Measurements from ENCODE around the gene GAB2. TPM values are rescaled to one million over a fixed set of nuclear protein-coding genes. Genes with fewer than 3 reads are reported as not detected.
"Not testable (repeated sequence)": the region's sequence is repeated elsewhere in the genome, so short reads cannot be mapped to it uniquely, and the experiment has no call there.

GAB2 gene, protein sequence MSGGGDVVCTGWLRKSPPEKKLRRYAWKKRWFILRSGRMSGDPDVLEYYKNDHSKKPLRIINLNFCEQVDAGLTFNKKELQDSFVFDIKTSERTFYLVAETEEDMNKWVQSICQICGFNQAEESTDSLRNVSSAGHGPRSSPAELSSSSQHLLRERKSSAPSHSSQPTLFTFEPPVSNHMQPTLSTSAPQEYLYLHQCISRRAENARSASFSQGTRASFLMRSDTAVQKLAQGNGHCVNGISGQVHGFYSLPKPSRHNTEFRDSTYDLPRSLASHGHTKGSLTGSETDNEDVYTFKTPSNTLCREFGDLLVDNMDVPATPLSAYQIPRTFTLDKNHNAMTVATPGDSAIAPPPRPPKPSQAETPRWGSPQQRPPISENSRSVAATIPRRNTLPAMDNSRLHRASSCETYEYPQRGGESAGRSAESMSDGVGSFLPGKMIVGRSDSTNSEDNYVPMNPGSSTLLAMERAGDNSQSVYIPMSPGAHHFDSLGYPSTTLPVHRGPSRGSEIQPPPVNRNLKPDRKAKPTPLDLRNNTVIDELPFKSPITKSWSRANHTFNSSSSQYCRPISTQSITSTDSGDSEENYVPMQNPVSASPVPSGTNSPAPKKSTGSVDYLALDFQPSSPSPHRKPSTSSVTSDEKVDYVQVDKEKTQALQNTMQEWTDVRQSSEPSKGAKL
- 10.9 to 12.3 TPM (median 12.2 TPM) in 3 replicates for total RNA-seq
- long read RNA-seq, partial matches to known transcripts: 0 of 5 reads
- long read RNA-seq, other reads (novel, unspliced or antisense): 5 of 5 reads

GRCh38 chr11:78417175-78417887 is at the start of gene GAB2:
GAB2 (minus strand) TSS chr11:78417820; CDS start chr11:78417720, 100 bp downstream.
- peak; percentile 33 for TF ChIP-seq CTCF (IDR thresholded peaks at IDR 0.05)
- Mint-ChIP-seq H3K36me3 (ENCODE audit: low read depth) (no peaks in the 10 kb centered on the region), H3K4me3 (ENCODE audit: unreplicated experiment) (peak within 1 kb of the TSS; percentile 96), H3K4me1 (ENCODE audit: low read depth) (peaks cover 36% of the 10 kb centered on the region), H3K27ac (ENCODE audit: unreplicated experiment) (peak within 1 kb of the TSS; percentile 98), H3K9me3 (ENCODE audit: low read depth) (no peaks in the 10 kb centered on the region), H3K27me3 (ENCODE audit: low read depth) (no peaks in the 10 kb centered on the region)
- DNase-seq (ENCODE audit: low spot score): no peak

DNA sequence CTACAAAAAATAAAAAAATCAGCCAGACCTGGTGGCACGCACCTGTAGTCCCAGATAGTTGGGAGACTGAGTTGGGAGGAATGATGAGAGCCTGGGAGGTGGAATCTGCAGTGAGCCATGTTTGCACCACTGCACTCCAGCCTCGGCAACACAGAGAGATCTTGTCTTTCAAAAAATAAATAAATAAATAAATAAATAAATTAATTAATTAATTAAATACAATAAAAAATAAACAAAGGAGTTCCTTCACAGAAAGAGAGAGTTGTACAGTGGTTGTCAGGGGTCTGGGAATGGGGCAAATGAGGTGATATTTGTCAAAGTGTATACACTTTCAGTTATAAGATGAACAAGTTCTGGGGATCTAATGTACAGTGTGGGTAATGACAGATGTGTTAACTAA is 49.8 kb upstream of the GAB2 start:
- H3K9me3 Mint-ChIP-seq (ENCODE audit: low read depth): peaks cover 2% of the 10 kb centered on the region
- no peak overlapping the region for H3K27ac Mint-ChIP-seq (ENCODE audit: unreplicated experiment)
- peaks cover 13% of the 10 kb centered on the region for H3K36me3 Mint-ChIP-seq (ENCODE audit: low read depth)
- H3K4me3 Mint-ChIP-seq (ENCODE audit: unreplicated experiment): no peak overlapping the region
- no peaks in the 10 kb centered on the region for H3K27me3 Mint-ChIP-seq (ENCODE audit: low read depth)
- no peak for DNase-seq (ENCODE audit: low spot score)
- no peaks in the 10 kb centered on the region for H3K4me1 Mint-ChIP-seq (ENCODE audit: low read depth)
- no peak for TF ChIP-seq CTCF (IDR thresholded peaks at IDR 0.05)

GRCh38 chr11:78465169-78465942 is 47.7 kb upstream of the GAB2 start:
- peaks cover 16% of the 10 kb centered on the region for H3K36me3 Mint-ChIP-seq (ENCODE audit: low read depth)
- no peak for DNase-seq (ENCODE audit: low spot score)
- no peak for TF ChIP-seq CTCF (IDR thresholded peaks at IDR 0.05)
- H3K27me3 Mint-ChIP-seq (ENCODE audit: low read depth): no peaks in the 10 kb centered on the region
- H3K4me3 Mint-ChIP-seq (ENCODE audit: unreplicated experiment): no peak overlapping the region
- peaks cover 3% of the 10 kb centered on the region for H3K4me1 Mint-ChIP-seq (ENCODE audit: low read depth)
- no peaks in the 10 kb centered on the region for H3K9me3 Mint-ChIP-seq (ENCODE audit: low read depth)
- no peak overlapping the region for H3K27ac Mint-ChIP-seq (ENCODE audit: unreplicated experiment)

DNA sequence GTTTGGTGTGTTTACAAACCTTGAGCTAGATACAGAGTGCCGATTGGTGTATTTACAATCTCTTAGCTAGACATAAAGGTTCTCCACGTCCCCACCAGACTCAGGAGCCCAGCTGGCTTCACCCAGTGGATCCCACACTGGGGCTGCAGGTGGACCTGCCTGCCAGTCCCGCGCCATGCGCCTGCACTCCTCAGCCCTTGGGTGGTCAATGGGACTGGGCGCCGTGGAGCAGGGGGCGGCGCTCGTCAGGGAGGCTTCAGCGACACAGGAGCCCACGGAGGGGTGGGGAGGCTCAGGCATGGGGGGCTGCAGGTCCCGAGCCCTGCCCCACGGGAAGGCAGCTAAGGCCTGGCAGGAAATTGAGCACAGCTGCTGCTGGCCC is 47.2 kb upstream of the GAB2 start:
- peaks cover 18% of the 10 kb centered on the region for H3K36me3 Mint-ChIP-seq (ENCODE audit: low read depth)
- H3K9me3 Mint-ChIP-seq (ENCODE audit: low read depth); H3K4me1 Mint-ChIP-seq (ENCODE audit: low read depth); H3K27me3 Mint-ChIP-seq (ENCODE audit: low read depth); H3K27ac Mint-ChIP-seq (ENCODE audit: unreplicated experiment); DNase-seq (ENCODE audit: low spot score); H3K4me3 Mint-ChIP-seq (ENCODE audit: unreplicated experiment): not testable (repeated sequence)

- DNase-seq (ENCODE audit: low spot score): no peak
- Mint-ChIP-seq H3K9me3 (ENCODE audit: low read depth) (no peaks in the 10 kb centered on the region), H3K4me3 (ENCODE audit: unreplicated experiment) (no peak overlapping the region), H3K27me3 (ENCODE audit: low read depth) (no peaks in the 10 kb centered on the region), H3K4me1 (ENCODE audit: low read depth) (peaks cover 5% of the 10 kb centered on the region), H3K36me3 (ENCODE audit: low read depth) (peaks cover 21% of the 10 kb centered on the region), H3K27ac (ENCODE audit: unreplicated experiment) (no peak overlapping the region)
- no peak for TF ChIP-seq CTCF (IDR thresholded peaks at IDR 0.05)
These were observed 42.9 kb upstream of the GAB2 start for GRCh38 chr11:78460471-78460870.

Data from chondrocyte (in vitro differentiated cells).